ENCODE results near the gene MED17. TPM values are rescaled to one million over a fixed set of nuclear protein-coding genes. Genes with fewer than 3 reads are reported as not detected.
"Not testable (repeated sequence)": the region's sequence is repeated elsewhere in the genome, so short reads cannot be mapped to it uniquely, and the experiment has no call there.

Gene MED17
- total and polyA plus RNA-seq, 4 donors, result 9.2 to 56.8 (median 20.4) TPM

DNA sequence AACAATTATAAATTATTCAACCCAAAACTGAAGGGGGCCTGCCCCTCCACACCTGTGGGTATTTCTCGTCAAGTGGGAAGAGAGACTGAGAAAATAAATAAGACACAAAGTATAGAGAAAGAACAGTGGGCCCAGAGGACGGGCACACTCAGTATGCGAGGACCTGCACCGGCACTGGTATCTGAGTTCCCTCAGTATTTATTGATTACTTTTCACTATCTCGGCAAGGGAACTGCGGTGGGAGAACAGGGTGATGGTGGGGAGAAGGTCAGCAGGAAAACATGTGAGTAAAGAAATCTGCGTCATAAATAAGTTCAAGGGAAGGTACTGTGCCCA, 39.4 kb upstream of the MED17 start:
- H3K36me3 ChIP-seq (ENCODE audit: control insufficient read depth in 4 of 4, insufficient read depth in 4 of 4, low read length in 4 of 4), result peaks cover 0 to 8% (median 2%) of the 10 kb centered on the region in 4 donors
- H3K27ac ChIP-seq (ENCODE audit: low read depth in 1 of 2, low read length in 1 of 2), result peak overlapping the region in 1 of 2 donors; percentile 72
- no peak overlapping the region for H3K4me3 ChIP-seq
- peaks cover 3 to 9% (median 5%) of the 10 kb centered on the region in 5 donors for H3K4me1 ChIP-seq (ENCODE audit: control insufficient read depth in 5 of 5, insufficient read depth in 5 of 5, low read length in 5 of 5)
- no peak overlapping the region for H3K9ac ChIP-seq (ENCODE audit: insufficient read depth in 1 of 2, low read length in 2 of 2)
- H3K27me3 ChIP-seq (ENCODE audit: control insufficient read depth in 3 of 3, insufficient read depth in 3 of 3, low read length in 2 of 3), result no peaks in the 10 kb centered on the region
- WGBS, 2 donors, result 71% methylated on average over 7 of the region's 7 CpGs
- DNase-seq, result no peak
- H3K9me3 ChIP-seq (ENCODE audit: control insufficient read depth in 4 of 4, insufficient read depth in 3 of 4, low read length in 3 of 4), result no peaks in the 10 kb centered on the region
- no peak for ATAC-seq (ENCODE audit: insufficient read depth, low FRiP score)
- TF ChIP-seq, protein P1, sequence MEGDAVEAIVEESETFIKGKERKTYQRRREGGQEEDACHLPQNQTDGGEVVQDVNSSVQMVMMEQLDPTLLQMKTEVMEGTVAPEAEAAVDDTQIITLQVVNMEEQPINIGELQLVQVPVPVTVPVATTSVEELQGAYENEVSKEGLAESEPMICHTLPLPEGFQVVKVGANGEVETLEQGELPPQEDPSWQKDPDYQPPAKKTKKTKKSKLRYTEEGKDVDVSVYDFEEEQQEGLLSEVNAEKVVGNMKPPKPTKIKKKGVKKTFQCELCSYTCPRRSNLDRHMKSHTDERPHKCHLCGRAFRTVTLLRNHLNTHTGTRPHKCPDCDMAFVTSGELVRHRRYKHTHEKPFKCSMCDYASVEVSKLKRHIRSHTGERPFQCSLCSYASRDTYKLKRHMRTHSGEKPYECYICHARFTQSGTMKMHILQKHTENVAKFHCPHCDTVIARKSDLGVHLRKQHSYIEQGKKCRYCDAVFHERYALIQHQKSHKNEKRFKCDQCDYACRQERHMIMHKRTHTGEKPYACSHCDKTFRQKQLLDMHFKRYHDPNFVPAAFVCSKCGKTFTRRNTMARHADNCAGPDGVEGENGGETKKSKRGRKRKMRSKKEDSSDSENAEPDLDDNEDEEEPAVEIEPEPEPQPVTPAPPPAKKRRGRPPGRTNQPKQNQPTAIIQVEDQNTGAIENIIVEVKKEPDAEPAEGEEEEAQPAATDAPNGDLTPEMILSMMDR (IDR thresholded peaks at IDR 0.05; ENCODE audit: control extremely low read depth, extremely low read depth), result no peak

- Histone ChIP-seq H3K36me3 (ENCODE audit: control insufficient read depth in 4 of 4, insufficient read depth in 4 of 4, low read length in 4 of 4) (peaks cover 0 to 12% (median 2%) of the 10 kb centered on the region in 4 donors), H3K27ac (ENCODE audit: low read depth in 1 of 2, low read length in 1 of 2) (peak overlapping the region in 1 of 2 donors; percentile 72)
- H3K4me1 ChIP-seq (ENCODE audit: control insufficient read depth in 5 of 5, insufficient read depth in 5 of 5, low read length in 5 of 5); H3K27me3 ChIP-seq (ENCODE audit: control insufficient read depth in 3 of 3, insufficient read depth in 3 of 3, low read length in 2 of 3); H3K9ac ChIP-seq (ENCODE audit: insufficient read depth in 1 of 2, low read length in 2 of 2); H3K9me3 ChIP-seq (ENCODE audit: control insufficient read depth in 4 of 4, insufficient read depth in 3 of 4, low read length in 3 of 4); ATAC-seq (ENCODE audit: insufficient read depth, low FRiP score); H3K4me3 ChIP-seq: not testable (repeated sequence)
- peak in 1 of 3 donors; percentile 19 for DNase-seq
- WGBS, 2 donors, result 57 to 59% methylated on average over 12 of the region's 12 CpGs
Observed at GRCh38 chr11:93745005-93745755, 38.9 kb upstream of the MED17 start.

DNA sequence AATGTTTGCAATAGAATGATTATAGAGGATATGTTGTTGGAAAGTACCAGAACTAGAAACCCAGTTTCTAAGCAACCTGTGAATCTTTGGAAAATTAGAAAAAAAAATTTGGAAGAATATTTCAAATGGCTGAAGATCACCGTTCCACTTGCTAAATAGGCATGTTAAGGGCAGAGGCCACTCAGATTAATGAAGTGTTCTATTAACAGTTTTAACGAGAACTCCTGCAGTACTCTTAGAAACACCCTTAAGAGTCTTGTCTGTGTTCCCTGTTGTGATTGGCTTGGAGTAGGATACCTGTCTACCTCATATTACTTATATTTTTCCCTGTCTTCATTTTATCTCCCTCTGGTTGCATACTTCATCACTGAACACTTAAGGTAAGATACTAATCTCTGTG, 38.0 kb upstream of the MED17 start:
- Histone ChIP-seq H3K27me3 (ENCODE audit: control insufficient read depth in 3 of 3, insufficient read depth in 3 of 3, low read length in 2 of 3) (no peaks in the 10 kb centered on the region), H3K27ac (ENCODE audit: low read depth in 1 of 2, low read length in 1 of 2) (no peak overlapping the region), H3K36me3 (ENCODE audit: control insufficient read depth in 4 of 4, insufficient read depth in 4 of 4, low read length in 4 of 4) (peaks cover 0 to 12% (median 2%) of the 10 kb centered on the region in 4 donors), H3K4me3 (no peak overlapping the region), H3K9me3 (ENCODE audit: control insufficient read depth in 4 of 4, insufficient read depth in 3 of 4, low read length in 3 of 4) (no peaks in the 10 kb centered on the region), H3K9ac (ENCODE audit: insufficient read depth in 1 of 2, low read length in 2 of 2) (no peak overlapping the region), H3K4me1 (ENCODE audit: control insufficient read depth in 5 of 5, insufficient read depth in 5 of 5, low read length in 5 of 5) (peaks cover 0 to 9% (median 3%) of the 10 kb centered on the region in 5 donors)
- TF ChIP-seq, protein P1 (IDR thresholded peaks at IDR 0.05; ENCODE audit: control extremely low read depth, extremely low read depth), result no peak
- no peak for DNase-seq
- no peak for ATAC-seq (ENCODE audit: insufficient read depth, low FRiP score)
- WGBS, 2 donors, result 63 to 81% methylated on average over 2 of the region's 2 CpGs

DNA sequence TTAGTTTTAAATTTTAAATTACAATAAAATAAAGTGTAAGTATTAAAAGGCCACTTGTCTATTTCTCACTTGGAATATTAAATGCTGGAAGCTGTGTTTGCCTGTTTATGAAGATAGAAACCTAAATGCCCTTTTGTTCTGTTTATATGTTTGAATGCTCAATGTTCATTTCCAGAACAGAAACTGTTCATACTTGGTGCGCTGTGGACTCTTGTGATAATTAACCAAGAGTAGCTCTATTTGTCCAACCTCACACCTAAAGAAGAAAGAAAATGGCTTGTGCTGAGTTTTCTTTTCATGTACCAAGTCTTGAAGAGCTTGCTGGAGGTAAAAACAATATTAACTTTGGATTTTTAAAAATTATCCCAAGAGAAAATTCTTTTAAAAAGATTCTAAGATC, 37.0 kb upstream of the MED17 start:
- TF ChIP-seq, protein P1 (IDR thresholded peaks at IDR 0.05; ENCODE audit: control extremely low read depth, extremely low read depth), result no peak
- DNase-seq (peak in 1 of 3 donors; percentile 21), ATAC-seq (ENCODE audit: insufficient read depth, low FRiP score) (no peak)
- Histone ChIP-seq H3K4me3 (no peak overlapping the region), H3K36me3 (ENCODE audit: control insufficient read depth in 4 of 4, insufficient read depth in 4 of 4, low read length in 4 of 4) (peaks cover 0 to 12% (median 3%) of the 10 kb centered on the region in 4 donors), H3K27ac (ENCODE audit: low read depth in 1 of 2, low read length in 1 of 2) (no peak overlapping the region), H3K4me1 (ENCODE audit: control insufficient read depth in 5 of 5, insufficient read depth in 5 of 5, low read length in 5 of 5) (peaks cover 0 to 9% (median 3%) of the 10 kb centered on the region in 5 donors), H3K9ac (ENCODE audit: insufficient read depth in 1 of 2, low read length in 2 of 2) (no peak overlapping the region), H3K27me3 (ENCODE audit: control insufficient read depth in 3 of 3, insufficient read depth in 3 of 3, low read length in 2 of 3) (no peaks in the 10 kb centered on the region), H3K9me3 (ENCODE audit: control insufficient read depth in 4 of 4, insufficient read depth in 3 of 4, low read length in 3 of 4) (no peaks in the 10 kb centered on the region)
- WGBS, 2 donors, result 74 to 93% methylated on average over 1 of the region's 1 CpG

Measured in lung (tissue), 12 donors.